DMS79 (cell line): ENCODE measurements around the gene CLIC4.
"Not testable (repeated sequence)": the region's sequence is repeated elsewhere in the genome, so short reads cannot be mapped to it uniquely, and the experiment has no call there.

Experiments used
- DNase-seq: peaks from one replicate; lab custom pipeline; 2025; lab: John Stamatoyannopoulos, UW

The CLIC4 gene

GRCh38 chr1:24811494-24811893, 66.2 kb downstream of the CLIC4 start:
- DNase-seq = not testable (repeated sequence)

- not testable (repeated sequence) for DNase-seq
Measured at GRCh38 chr1:24820221-24820620, 75.0 kb downstream of the CLIC4 start.

GRCh38 chr1:24822887-24823286, 77.6 kb downstream of the CLIC4 start:
- no peak for DNase-seq

GRCh38 chr1:24823486-24823885, 78.2 kb downstream of the CLIC4 start:
- not testable (repeated sequence) for DNase-seq

- DNase-seq = no peak
Measured at GRCh38 chr1:24825174-24825573, 79.9 kb downstream of the CLIC4 start.

GRCh38 chr1:24826510-24826909, 81.3 kb downstream of the CLIC4 start:
- no peak for DNase-seq

GRCh38 chr1:24827379-24828135, 82.3 kb downstream of the CLIC4 start:
- DNase-seq = no peak

- no peak for DNase-seq
Measured at GRCh38 chr1:24828183-24828886, 83.1 kb downstream of the CLIC4 start.

GRCh38 chr1:24828887-24829192, 83.6 kb downstream of the CLIC4 start:
- peak; percentile 44 for DNase-seq

- DNase-seq = peak; percentile 48
Measured at GRCh38 chr1:24830680-24831272, 85.5 kb downstream of the CLIC4 start.

GRCh38 chr1:24841593-24841992, 96.3 kb downstream of the CLIC4 start:
- no peak for DNase-seq

- no peak for DNase-seq
Measured at GRCh38 chr1:24846671-24847070, 101.4 kb downstream of the CLIC4 start.

GRCh38 chr1:24847995-24848881, 103.0 kb downstream of the CLIC4 start:
- DNase-seq = peak; percentile 69

GRCh38 chr1:24849672-24850295, 104.5 kb downstream of the CLIC4 start:
- DNase-seq = no peak

- DNase-seq = no peak
Measured at GRCh38 chr1:24850328-24850920, 105.2 kb downstream of the CLIC4 start.

GRCh38 chr1:24853649-24854048, 108.4 kb downstream of the CLIC4 start:
- DNase-seq = no peak

GRCh38 chr1:24855474-24855873, 110.2 kb downstream of the CLIC4 start:
- no peak for DNase-seq

- DNase-seq = no peak
Measured at GRCh38 chr1:24856787-24857506, 111.7 kb downstream of the CLIC4 start.

- DNase-seq = no peak
Measured at GRCh38 chr1:24857507-24858133, 112.4 kb downstream of the CLIC4 start.

GRCh38 chr1:24858277-24858676, 113.0 kb downstream of the CLIC4 start:
- no peak for DNase-seq
